IMR-90 (cell line): ENCODE data around the gene WNT8B. TPM values are rescaled to one million over a fixed set of nuclear protein-coding genes. Genes with fewer than 3 reads are reported as not detected.
A peak's percentile ranks its signal among the peaks of the same experiment; 100 is the strongest.

Source experiments
- ATAC-seq: fragments of 200-7000 bp; cut with Tn5 transposase; 2 replicates; pipeline ENCODE4 v1.9.1; 2020; ENCODE audit warnings: low read depth, mild to moderate bottlenecking, moderate library complexity
- BruUV-seq: library from RNA; stranded (reverse); fragments of 400-500 nt; replicated peaks from 2 replicates; lab custom pipeline; 2021; lab: Mats Ljungman, UMichigan
- CTCF ChIA-PET: fragments of 300-600 bp; formaldehyde crosslinking; extraction: SDS; loops from one replicate; lab custom pipeline; 2021; ENCODE audit warnings: antibody characterized with exemption; lab: Yijun Ruan, JAX
- POLR2A ChIA-PET: fragments of 300-600 bp; sonication (Branson Sonifier 250); formaldehyde crosslinking; loops from one replicate; lab custom pipeline; 2022; ENCODE audit warnings: antibody characterized with exemption; ENCODE audit not compliant: unreplicated experiment; lab: Charles Lee
- DNase-seq: peaks from one replicate; pipeline ENCODE4 v3.0.0; 2013
- H2AFZ ChIP-seq: replicated peaks from 2 replicates; pipeline ENCODE3; 2013; ENCODE audit warnings: low read length, mild to moderate bottlenecking; ENCODE audit not compliant: poor library complexity
- H2AK5ac ChIP-seq: 2 replicates; pipeline ENCODE4 v1.6.1; 2013; ENCODE audit warnings: low read depth, low read length, inconsistent platforms
- H2AK9ac ChIP-seq: replicated peaks from 2 replicates; pipeline ENCODE3; 2013; ENCODE audit warnings: mild to moderate bottlenecking, low read depth, low read length, moderate library complexity; ENCODE audit not compliant: poor library complexity
- H2BK120ac ChIP-seq: 2 replicates; pipeline ENCODE4 v1.6.1; 2013; ENCODE audit warnings: low read depth, low read length, inconsistent platforms
- H2BK15ac ChIP-seq: 3 replicates; pipeline ENCODE4 v1.6.1; 2013; ENCODE audit warnings: low read depth, low read length, inconsistent platforms
- H2BK20ac ChIP-seq: 2 replicates; pipeline ENCODE4 v1.6.1; 2013; ENCODE audit warnings: low read depth, mild to moderate bottlenecking, inconsistent platforms, low read length, moderate library complexity
- H2BK5ac ChIP-seq: 2 replicates; pipeline ENCODE4 v1.6.1; 2013; ENCODE audit warnings: mild to moderate bottlenecking, low read depth, low read length, inconsistent platforms; ENCODE audit not compliant: poor library complexity, severe bottlenecking
- H3K14ac ChIP-seq: replicated peaks from 2 replicates; pipeline ENCODE4 v1.6.1; 2013; ENCODE audit warnings: low read depth, low read length, inconsistent platforms
- H3K18ac ChIP-seq: 2 replicates; pipeline ENCODE4 v1.6.1; 2013; ENCODE audit warnings: low read depth, low read length, control low read depth
- H3K23ac ChIP-seq: 2 replicates; pipeline ENCODE4 v1.6.1; 2013; ENCODE audit warnings: low read depth, low read length, inconsistent platforms
- H3K27ac ChIP-seq: 2 replicates; pipeline ENCODE4 v1.5.1; 2013; ENCODE audit warnings: mild to moderate bottlenecking, control low read depth, low read length; ENCODE audit not compliant: insufficient read depth
- H3K27me3 ChIP-seq: 2 replicates; pipeline ENCODE4 v1.6.1; 2013; ENCODE audit warnings: low read length; ENCODE audit not compliant: control insufficient read depth, insufficient read depth
- H3K36me3 ChIP-seq: 2 replicates; pipeline ENCODE4 v1.6.1; 2013; ENCODE audit warnings: low read length, mixed read lengths; ENCODE audit not compliant: control insufficient read depth, insufficient read depth
- H3K4ac ChIP-seq: 2 replicates; pipeline ENCODE4 v1.6.1; 2013; ENCODE audit warnings: low read depth, low read length, inconsistent platforms
- H3K4me1 ChIP-seq: 2 replicates; pipeline ENCODE4 v1.6.1; 2013; ENCODE audit warnings: low read length, mixed read lengths; ENCODE audit not compliant: control insufficient read depth, insufficient read depth
- H3K4me2 ChIP-seq: 2 replicates; pipeline ENCODE4 v1.6.1; 2013; ENCODE audit warnings: low read depth, mild to moderate bottlenecking, control low read depth, low read length, moderate library complexity
- H3K4me3 ChIP-seq: 2 replicates; pipeline ENCODE4 v1.5.1; 2013; ENCODE audit warnings: low read depth, mild to moderate bottlenecking, control low read depth, low read length, moderate library complexity; ENCODE audit not compliant: insufficient read depth
- H3K56ac ChIP-seq: 2 replicates; pipeline ENCODE4 v1.6.1; 2013; ENCODE audit warnings: low read length, inconsistent platforms; ENCODE audit not compliant: insufficient read depth; ENCODE audit errors: extremely low read depth
- H3K79me1 ChIP-seq, 2 experiments: 2 replicates each; pipeline ENCODE4 v1.6.1; 2013; ENCODE audit warnings: low read length in 2 of 2, inconsistent platforms in 1 of 2, low read depth in 1 of 2
- H3K9ac ChIP-seq: 2 replicates; pipeline ENCODE4 v1.6.1; 2013; ENCODE audit warnings: low read depth, low read length, control low read depth
- H3K9me1 ChIP-seq: 2 replicates; pipeline ENCODE4 v1.6.1; 2013; ENCODE audit warnings: low read length, inconsistent platforms; ENCODE audit not compliant: insufficient read depth
- H3K9me3 ChIP-seq: 2 replicates; pipeline ENCODE4 v1.6.1; 2013; ENCODE audit warnings: low read length; ENCODE audit not compliant: control insufficient read depth, insufficient read depth
- H4K20me1 ChIP-seq: 2 replicates; pipeline ENCODE4 v1.6.1; 2013; ENCODE audit warnings: low read length, inconsistent platforms; ENCODE audit not compliant: insufficient read depth
- H4K5ac ChIP-seq: 2 replicates; pipeline ENCODE4 v1.6.1; 2013; ENCODE audit warnings: mild to moderate bottlenecking, low read depth, low read length, control low read depth
- H4K8ac ChIP-seq, 2 experiments: 2 replicates each; pipeline ENCODE4 v1.6.1; 2013; ENCODE audit warnings: low read depth in 2 of 2, low read length in 2 of 2, control low read depth in 1 of 2, inconsistent platforms in 1 of 2
- H4K91ac ChIP-seq: 2 replicates; pipeline ENCODE4 v1.6.1; 2013; ENCODE audit warnings: low read depth, low read length, inconsistent platforms; ENCODE audit not compliant: insufficient read depth
- BHLHE40 ChIP-seq: fragments of 150-350 bp; IDR thresholded peaks from 2 replicates; pipeline ENCODE4 v1.6.1; 2016; ENCODE audit warnings: mild to moderate bottlenecking, low read depth, low read length
- CEBPB ChIP-seq: IDR thresholded peaks from 2 replicates; pipeline ENCODE4 v1.6.1; 2012; ENCODE audit warnings: low read depth, low read length, improper control_type of control experiment
- CHD1 ChIP-seq: IDR thresholded peaks from 2 replicates; pipeline ENCODE4 v1.6.1; 2012; ENCODE audit warnings: low read depth, low read length, improper control_type of control experiment
- FOS ChIP-seq: fragments of 150-350 bp; IDR thresholded peaks from 2 replicates; pipeline ENCODE4 v1.6.1; 2016; ENCODE audit warnings: low read depth, low read length
- MAFK ChIP-seq: IDR thresholded peaks from 2 replicates; pipeline ENCODE4 v1.6.1; 2012; ENCODE audit warnings: low read depth, low read length, improper control_type of control experiment
- MAZ ChIP-seq: IDR thresholded peaks from 2 replicates; pipeline ENCODE4 v1.6.1; 2012; ENCODE audit warnings: low read depth, mild to moderate bottlenecking, low read length, improper control_type of control experiment, moderate library complexity, borderline replicate concordance
- MXI1 ChIP-seq: IDR thresholded peaks from 2 replicates; pipeline ENCODE4 v1.6.1; 2012; ENCODE audit warnings: low read depth, mild to moderate bottlenecking, low read length, moderate library complexity, borderline replicate concordance
- RCOR1 ChIP-seq: IDR thresholded peaks from 2 replicates; pipeline ENCODE4 v1.6.1; 2012; ENCODE audit warnings: mild to moderate bottlenecking, low read length, improper control_type of control experiment; ENCODE audit not compliant: insufficient replicate concordance
- RFX5 ChIP-seq: IDR thresholded peaks from 2 replicates; pipeline ENCODE4 v1.8.0; 2012; ENCODE audit warnings: low read depth, mild to moderate bottlenecking, low read length, moderate library complexity
- SMC3 ChIP-seq: fragments of 150-350 bp; IDR thresholded peaks from 2 replicates; pipeline ENCODE4 v1.6.1; 2016; ENCODE audit warnings: low read depth, mild to moderate bottlenecking, antibody characterized with exemption, low read length, moderate library complexity
- WGBS, 2 experiments: methylation state at CpG; one replicate each; pipeline versions ENCODE4 v1.1.5 to v1.1.7; 2013; ENCODE audit warnings: missing lambda C conversion rate in 2 of 2; ENCODE audit not compliant: insufficient read length in 1 of 2; ENCODE audit errors: extremely low coverage in 2 of 2; 5-methylcytosine and 5-hydroxymethylcytosine counted together
- dilution Hi-C: fragments of 300-500 bp; cut with HindIII; formaldehyde crosslinking; loops from one replicate; pipeline ENCODE4 v1.14.3; 2018; ENCODE audit warnings: low sequenced_read_pairs; ENCODE audit not compliant: unreplicated experiment
- in situ Hi-C: fragments of 300-500 bp; cut with MboI; formaldehyde crosslinking; loops from 3 replicates; pipeline ENCODE4 v1.14.3; 2019; ENCODE audit warnings: low sequenced_read_pairs, inconsistent platforms, mixed read lengths
- intact Hi-C: fragments of 100-400 bp; cut with micrococcal nuclease; formaldehyde crosslinking; loops from 2 replicates; pipeline ENCODE4 v1.10.0; 2022
- polyA plus RNA-seq, 3 experiments: library from polyadenylated mRNA; depleted of rRNA; stranded (reverse); fragments of >200 nt; gene quantifications; 2 replicates each; pipeline ENCODE4 v1.2.3, GENCODE V29; 2012; ENCODE audit warnings: low replicate concordance in 1 of 3
- total RNA-seq: library from RNA; depleted of rRNA; stranded (reverse); fragments of >200 nt; gene quantifications from 2 replicates; pipeline ENCODE4 v1.2.3, GENCODE V29; 2012
- TF ChIP-seq, protein P1 (sequence below): fragments of 150-350 bp; IDR thresholded peaks from 2 replicates; pipeline ENCODE4 v1.6.1; 2016; ENCODE audit warnings: low read depth, mild to moderate bottlenecking, low read length, moderate library complexity, borderline replicate concordance
- TF ChIP-seq, protein P2 (sequence below): fragments of 150-350 bp; IDR thresholded peaks from 2 replicates; pipeline ENCODE4 v1.6.1; 2017; ENCODE audit warnings: mild to moderate bottlenecking, antibody characterized with exemption, low read length, low read depth

Gene WNT8B
- total and polyA plus RNA-seq, 2 of the 4 experiments (the other 2 are of a cell fraction) = 0.03 TPM; not detected in 1

DNA sequence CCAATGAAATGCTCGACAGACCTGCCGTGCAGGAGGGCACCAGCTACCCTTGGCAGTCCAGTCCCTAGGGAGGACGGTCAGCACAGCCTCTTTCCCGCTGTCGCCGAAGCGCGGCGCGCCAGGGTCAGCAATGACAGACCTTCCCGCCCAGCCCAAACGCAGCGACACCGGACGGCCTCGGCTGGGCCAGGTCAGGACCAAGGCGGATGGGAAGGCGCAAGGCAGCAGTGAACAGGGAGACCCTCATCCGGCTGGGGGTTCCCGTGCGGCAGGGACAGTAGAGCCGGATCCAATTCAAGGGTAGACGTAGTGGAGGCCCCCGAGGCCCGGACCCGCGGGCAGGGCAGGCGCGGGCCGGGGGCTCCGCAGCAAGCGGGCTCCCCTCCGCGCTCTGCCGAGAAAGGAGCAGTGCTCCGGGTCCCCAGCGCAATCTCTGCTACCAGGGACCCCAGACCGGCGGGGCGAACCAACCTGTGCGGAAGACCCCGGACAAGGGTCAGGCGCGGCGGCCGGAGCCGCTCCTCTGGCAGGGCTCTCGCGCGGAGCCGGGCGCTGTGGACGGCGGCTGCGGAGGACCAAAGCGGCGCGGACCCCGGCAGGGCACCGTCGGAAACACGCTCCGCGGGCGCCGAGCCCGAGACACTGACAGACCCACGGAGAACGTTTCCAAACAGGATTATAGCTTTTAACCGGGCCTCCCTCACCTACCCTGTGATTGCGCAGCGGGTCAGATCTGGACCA is 56.7 kb downstream of the WNT8B start, which contains the start of gene SEC31B (continued):
- TF ChIP-seq MAZ = no peak

DNA sequence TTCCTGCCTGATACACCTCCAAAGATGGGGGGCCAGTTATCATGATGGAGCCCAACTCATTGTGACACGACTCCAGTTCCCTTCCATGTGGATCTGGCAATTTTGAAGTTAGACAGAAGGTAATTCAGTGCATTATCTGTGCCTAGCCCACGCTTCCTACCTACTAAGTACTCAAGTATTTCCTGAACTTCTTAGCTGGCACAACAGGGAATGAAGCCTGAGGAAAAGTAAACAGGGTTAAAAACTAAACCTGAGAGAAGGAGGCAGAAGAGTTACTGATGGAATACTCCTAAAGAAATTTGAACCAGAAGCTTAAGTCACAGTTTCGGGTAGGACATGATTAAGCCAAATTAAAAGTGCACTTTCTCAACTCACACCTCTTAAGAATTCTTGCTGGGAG is 58.0 kb downstream of the WNT8B start:
- Histone ChIP-seq H3K4me2 (no peak overlapping the region; the same call in 1 of the 2 replicates), H3K4me3 (no peak overlapping the region), H2AK9ac (no peak overlapping the region), H3K9ac (no peak overlapping the region), H4K5ac (no peak overlapping the region), H3K36me3 (peaks cover 15% of the 10 kb centered on the region), H2BK120ac (no peak overlapping the region; the same call in 1 of the 2 replicates), H3K27ac (no peak overlapping the region), H4K91ac (no peak overlapping the region), H3K9me3 (no peaks in the 10 kb centered on the region), H3K9me1 (0 out of 2 replicates have a peak, but pooled peaks cover 3% of the 10 kb centered on the region), H3K79me1 (peaks cover 0 to 6% of the 10 kb centered on the region in 2 experiments; a peak in 1 of 4 replicates), H3K56ac (no peak overlapping the region), H2BK15ac (no peak overlapping the region), H4K20me1 (no peaks in the 10 kb centered on the region), H3K27me3 (no peaks in the 10 kb centered on the region), H3K4ac (no peak overlapping the region), H2AFZ (no peak overlapping the region), H3K18ac (no peak overlapping the region), H3K23ac (no peak overlapping the region), H3K14ac (no peak overlapping the region), H4K8ac (0 out of 4 replicates have a peak overlapping the region, but pooled peaks of 1 of the 2 experiments have one; percentile 16), H2BK5ac (peak overlapping the region; percentile 46), H2BK20ac (no peak overlapping the region), H2AK5ac (no peak overlapping the region), H3K4me1 (peaks cover 5% of the 10 kb centered on the region; the same call in 1 of the 2 replicates)
- ChIA-PET CTCF (interaction anchor here (0.6 kb wide), 1 partner anchor 184 kb away, joined by 3 read pairs; no protein-coding TSS in a partner anchor), POLR2A (interaction anchor here (0.7 kb wide), 1 partner anchor 12 kb away, joined by 6 read pairs; no protein-coding TSS in a partner anchor)
- no TSS peak for BruUV-seq
- in situ Hi-C loops (no loop called here), dilution Hi-C loops (no loop called here), intact Hi-C loops (no loop called here)
- peak; percentile 77 for DNase-seq
- no CpG with 5 or more reads among the region's 3 CpGs for WGBS, 2 experiments
- peak; percentile 33 for ATAC-seq
- no peak for TF ChIP-seq BHLHE40
- no peak for TF ChIP-seq MAZ
- TF ChIP-seq MXI1 = no peak
- TF ChIP-seq MAFK = no peak
- TF ChIP-seq, protein P1, sequence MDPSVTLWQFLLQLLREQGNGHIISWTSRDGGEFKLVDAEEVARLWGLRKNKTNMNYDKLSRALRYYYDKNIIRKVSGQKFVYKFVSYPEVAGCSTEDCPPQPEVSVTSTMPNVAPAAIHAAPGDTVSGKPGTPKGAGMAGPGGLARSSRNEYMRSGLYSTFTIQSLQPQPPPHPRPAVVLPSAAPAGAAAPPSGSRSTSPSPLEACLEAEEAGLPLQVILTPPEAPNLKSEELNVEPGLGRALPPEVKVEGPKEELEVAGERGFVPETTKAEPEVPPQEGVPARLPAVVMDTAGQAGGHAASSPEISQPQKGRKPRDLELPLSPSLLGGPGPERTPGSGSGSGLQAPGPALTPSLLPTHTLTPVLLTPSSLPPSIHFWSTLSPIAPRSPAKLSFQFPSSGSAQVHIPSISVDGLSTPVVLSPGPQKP = no peak
- TF ChIP-seq CHD1 = no peak
- no peak for TF ChIP-seq SMC3
- TF ChIP-seq, protein P2, sequence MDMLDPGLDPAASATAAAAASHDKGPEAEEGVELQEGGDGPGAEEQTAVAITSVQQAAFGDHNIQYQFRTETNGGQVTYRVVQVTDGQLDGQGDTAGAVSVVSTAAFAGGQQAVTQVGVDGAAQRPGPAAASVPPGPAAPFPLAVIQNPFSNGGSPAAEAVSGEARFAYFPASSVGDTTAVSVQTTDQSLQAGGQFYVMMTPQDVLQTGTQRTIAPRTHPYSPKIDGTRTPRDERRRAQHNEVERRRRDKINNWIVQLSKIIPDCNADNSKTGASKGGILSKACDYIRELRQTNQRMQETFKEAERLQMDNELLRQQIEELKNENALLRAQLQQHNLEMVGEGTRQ = no peak
- TF ChIP-seq FOS = no peak
- TF ChIP-seq RFX5 = no peak
- TF ChIP-seq CEBPB = no peak
- TF ChIP-seq RCOR1 = no peak
